CD1c-positive myeloid dendritic cell (primary cell): ENCODE measurements around the gene LRMDA.
"Not testable (repeated sequence)": the region's sequence is repeated elsewhere in the genome, so short reads cannot be mapped to it uniquely, and the experiment has no call there.

ENCODE experiments used
- DNase-seq: peaks from one replicate; pipeline ENCODE4 v3.0.0-alpha.2; 2016; ENCODE audit errors: extremely low spot score

LRMDA gene

GRCh38 chr10:76119036-76119435 is 687.6 kb downstream of the LRMDA start:
- no peak for DNase-seq

GRCh38 chr10:76119515-76119914 is 688.1 kb downstream of the LRMDA start:
- no peak for DNase-seq

GRCh38 chr10:76122056-76122455 is 690.6 kb downstream of the LRMDA start:
- DNase-seq = no peak

- DNase-seq = no peak
These were observed 692.9 kb downstream of the LRMDA start for GRCh38 chr10:76124280-76124679.

GRCh38 chr10:76125900-76126299 is 694.5 kb downstream of the LRMDA start:
- no peak for DNase-seq

- DNase-seq = no peak
These were observed 695.4 kb downstream of the LRMDA start for GRCh38 chr10:76126607-76127527.

GRCh38 chr10:76127984-76128589 is 696.7 kb downstream of the LRMDA start:
- DNase-seq = no peak

- DNase-seq = no peak
These were observed 697.8 kb downstream of the LRMDA start for GRCh38 chr10:76129213-76129612.

GRCh38 chr10:76130892-76131291 is 699.5 kb downstream of the LRMDA start:
- no peak for DNase-seq

GRCh38 chr10:76133597-76134255 is 702.3 kb downstream of the LRMDA start:
- DNase-seq = no peak

- no peak for DNase-seq
These were observed 705.5 kb downstream of the LRMDA start for GRCh38 chr10:76136961-76137360.

- DNase-seq = no peak
These were observed 706.9 kb downstream of the LRMDA start for GRCh38 chr10:76138286-76138685.

GRCh38 chr10:76138906-76139305 is 707.5 kb downstream of the LRMDA start:
- DNase-seq = no peak

- no peak for DNase-seq
These were observed 708.0 kb downstream of the LRMDA start for GRCh38 chr10:76139431-76139830.

- DNase-seq = no peak
These were observed 710.0 kb downstream of the LRMDA start for GRCh38 chr10:76141376-76141775.

GRCh38 chr10:76148217-76148616 is 716.8 kb downstream of the LRMDA start:
- not testable (repeated sequence) for DNase-seq

GRCh38 chr10:76149182-76149581 is 717.8 kb downstream of the LRMDA start:
- DNase-seq = no peak

- no peak for DNase-seq
These were observed 718.2 kb downstream of the LRMDA start for GRCh38 chr10:76149602-76150138.

GRCh38 chr10:76150139-76150875 is 718.9 kb downstream of the LRMDA start:
- no peak for DNase-seq

GRCh38 chr10:76150876-76151288 is 719.5 kb downstream of the LRMDA start:
- DNase-seq = no peak

GRCh38 chr10:76152186-76152585 is 720.8 kb downstream of the LRMDA start:
- no peak for DNase-seq

GRCh38 chr10:76155961-76156360 is 724.5 kb downstream of the LRMDA start:
- DNase-seq = no peak
